SKM-1 treated with dmso at 0.1 percent for 144 hours (cell line): ENCODE data around the gene SMAD4.

Source experiments
- DNase-seq: peaks from one replicate; lab custom pipeline; 2025; ENCODE audit not compliant: unreplicated experiment; lab: John Stamatoyannopoulos, UW

Gene SMAD4

GRCh38 chr18:51020536-51020935, 9.5 kb upstream of the SMAD4 start:
- DNase-seq: no peak

- DNase-seq: no peak
These were observed 8.6 kb upstream of the SMAD4 start for GRCh38 chr18:51021226-51021965.

GRCh38 chr18:51025512-51025911, 4.5 kb upstream of the SMAD4 start:
- no peak for DNase-seq

- DNase-seq: peak; percentile 8
These were observed 1.7 kb upstream of the SMAD4 start for GRCh38 chr18:51028201-51028805.

- no peak for DNase-seq
These were observed 677 bp upstream of the SMAD4 start for GRCh38 chr18:51029378-51029693.

- DNase-seq: no peak
These were observed 685 bp downstream of the SMAD4 start for GRCh38 chr18:51030537-51031258.

GRCh38 chr18:51032193-51032592, 2.2 kb downstream of the SMAD4 start:
- DNase-seq: no peak

- DNase-seq: no peak
These were observed 7.2 kb downstream of the SMAD4 start for GRCh38 chr18:51037230-51037629.

- DNase-seq: no peak
These were observed 8.1 kb downstream of the SMAD4 start for GRCh38 chr18:51038110-51038509.

- DNase-seq: no peak
These were observed 9.4 kb downstream of the SMAD4 start for GRCh38 chr18:51039138-51040112.

- DNase-seq: no peak
These were observed 11.8 kb downstream of the SMAD4 start for GRCh38 chr18:51041677-51042352.

GRCh38 chr18:51044928-51045585, 15.0 kb downstream of the SMAD4 start:
- DNase-seq: no peak

GRCh38 chr18:51048190-51048589, 18.2 kb downstream of the SMAD4 start:
- no peak for DNase-seq

- DNase-seq: no peak
These were observed 19.1 kb downstream of the SMAD4 start for GRCh38 chr18:51049137-51049536.

- peak; percentile 45 for DNase-seq
These were observed 21.2 kb downstream of the SMAD4 start for GRCh38 chr18:51051105-51051712.

GRCh38 chr18:51053814-51054213, 23.8 kb downstream of the SMAD4 start:
- DNase-seq: no peak

GRCh38 chr18:51054764-51055163, 24.8 kb downstream of the SMAD4 start:
- DNase-seq: no peak

- no peak for DNase-seq
These were observed 30.0 kb downstream of the SMAD4 start for GRCh38 chr18:51059969-51060368.

GRCh38 chr18:51064256-51064655, 34.2 kb downstream of the SMAD4 start:
- no peak for DNase-seq

GRCh38 chr18:51066273-51066672, 36.3 kb downstream of the SMAD4 start:
- DNase-seq: no peak
